ENCODE results near the gene ARHGAP10.

- TF ChIP-seq CTCF (IDR thresholded peaks at IDR 0.05) (no peak), POLR2AphosphoS5 (IDR thresholded peaks at IDR 0.05) (no peak), POLR2A (IDR thresholded peaks at IDR 0.05; ENCODE audit: low read depth) (no peak)
Observed at GRCh38 chr4:148023512-148024181, 291.8 kb downstream of the ARHGAP10 start.

Measured in esophagus muscularis mucosa (tissue), 3 donors.